PC-9 (cell line): Measurements from ENCODE around the gene ZNF506. TPM values are rescaled to one million over a fixed set of nuclear protein-coding genes. Genes with fewer than 3 reads are reported as not detected.

Experiments used
- BruUV-seq: library from RNA; stranded (reverse); fragments of 400-500 nt; replicated peaks from 2 replicates; lab custom pipeline; 2021; lab: Mats Ljungman, UMichigan
- CTCF ChIA-PET: fragments of 300-600 bp; sonication (Branson Sonifier 250); formaldehyde crosslinking; loops from one replicate; lab custom pipeline; 2022; ENCODE audit warnings: antibody characterized with exemption; lab: Charles Lee
- POLR2A ChIA-PET: fragments of 300-600 bp; sonication (Branson Sonifier 250); formaldehyde crosslinking; loops from one replicate; lab custom pipeline; 2022; ENCODE audit warnings: antibody characterized with exemption; ENCODE audit not compliant: unreplicated experiment; lab: Charles Lee
- DNase-seq, 2 experiments: peaks; one replicate each; pipeline versions ENCODE4 v3.0.0 to v3.0.0-alpha.2; 2015 to 2022; ENCODE audit warnings: mixed read lengths in 1 of 2
- H2AFZ ChIP-seq: fragments of 200-600 bp; sonication (generic); 2 replicates; pipeline ENCODE4 v1.8.1; 2017; ENCODE audit warnings: antibody characterized with exemption
- H3F3A ChIP-seq: fragments of 200-600 bp; sonication (generic); 2 replicates; pipeline ENCODE4 v1.8.1; 2017; ENCODE audit warnings: antibody characterized with exemption, mild to moderate bottlenecking, low read depth; ENCODE audit not compliant: insufficient read depth
- H3K27ac ChIP-seq: fragments of 200-600 bp; sonication (generic); 2 replicates; pipeline ENCODE4 v1.6.1; 2016; ENCODE audit warnings: mixed run types
- H3K27me3 ChIP-seq: fragments of 200-600 bp; sonication (generic); 2 replicates; pipeline ENCODE4 v1.6.1; 2016; ENCODE audit warnings: low read depth, mixed run types; ENCODE audit not compliant: insufficient read depth
- H3K36me3 ChIP-seq: fragments of 200-600 bp; sonication (generic); 2 replicates; pipeline ENCODE4 v1.6.1; 2016; ENCODE audit warnings: low read depth, mixed run types
- H3K4me1 ChIP-seq: fragments of 200-600 bp; sonication (generic); replicated peaks from 2 replicates; pipeline ENCODE4 v1.6.1; 2016; ENCODE audit warnings: mixed run types; ENCODE audit not compliant: insufficient read depth
- H3K4me2 ChIP-seq: fragments of 200-600 bp; sonication (generic); 2 replicates; pipeline ENCODE4 v1.6.1; 2017; ENCODE audit warnings: mixed run types
- H3K4me3 ChIP-seq: fragments of 200-600 bp; sonication (generic); 2 replicates; pipeline ENCODE4 v1.6.1; 2016; ENCODE audit warnings: mixed run types
- H3K79me2 ChIP-seq: fragments of 200-600 bp; sonication (generic); 2 replicates; pipeline ENCODE4 v1.6.1; 2017; ENCODE audit warnings: low read depth, mixed run types
- H3K9me2 ChIP-seq: fragments of 200-600 bp; sonication (generic); 2 replicates; pipeline ENCODE4 v1.8.1; 2017; ENCODE audit warnings: mild to moderate bottlenecking; ENCODE audit not compliant: insufficient read depth
- H3K9me3 ChIP-seq: fragments of 200-600 bp; sonication (generic); 2 replicates; pipeline ENCODE4 v1.8.1; 2016; ENCODE audit warnings: low read depth; ENCODE audit not compliant: insufficient read depth
- H4K20me1 ChIP-seq: fragments of 200-600 bp; sonication (generic); 2 replicates; pipeline ENCODE4 v1.8.1; 2017; ENCODE audit not compliant: insufficient read depth
- CTCF ChIP-seq: fragments of 200-600 bp; sonication (generic); conservative IDR thresholded peaks from 2 replicates; pipeline ENCODE4 v1.6.1; 2017; ENCODE audit warnings: mixed run types, antibody characterized with exemption, mild to moderate bottlenecking, moderate library complexity
- EZH2 ChIP-seq: fragments of 200-600 bp; sonication (generic); IDR thresholded peaks from 2 replicates; pipeline ENCODE4 v1.8.0; 2017; ENCODE audit warnings: antibody characterized with exemption, low read depth
- intact Hi-C: fragments of 100-400 bp; cut with micrococcal nuclease; formaldehyde crosslinking; loops from one replicate; pipeline ENCODE4 v1.10.0; 2022; ENCODE audit not compliant: unreplicated experiment
- total RNA-seq: library from RNA; stranded (reverse); gene quantifications from 2 replicates; pipeline ENCODE4 v1.2.3, GENCODE V29; 2021

Gene ZNF506
- total RNA-seq, 1 experiment from 2014 or later = 12.6 TPM

GRCh38 chr19:19748249-19748938, 73.2 kb downstream of the ZNF506 start:
- no peak overlapping the region for H2AFZ ChIP-seq
- H3K79me2 ChIP-seq = no peaks in the 10 kb centered on the region
- BruUV-seq = no TSS peak
- POLR2A ChIA-PET = no interaction called here
- TF ChIP-seq CTCF = no peak
- peaks cover 50% of the 10 kb centered on the region for H3K27me3 ChIP-seq
- no peaks in the 10 kb centered on the region for H3F3A ChIP-seq
- no peaks in the 10 kb centered on the region for H3K4me1 ChIP-seq
- no peaks in the 10 kb centered on the region for H3K9me3 ChIP-seq
- no peaks in the 10 kb centered on the region for H3K36me3 ChIP-seq
- no peaks in the 10 kb centered on the region for H4K20me1 ChIP-seq
- DNase-seq = no peak
- H3K27ac ChIP-seq = no peak overlapping the region
- intact Hi-C loops = no loop called here
- H3K9me2 ChIP-seq = no peaks in the 10 kb centered on the region
- no peak overlapping the region for H3K4me3 ChIP-seq
- CTCF ChIA-PET = no interaction called here
- H3K4me2 ChIP-seq = no peak overlapping the region

GRCh38 chr19:19747357-19748220, 74.0 kb downstream of the ZNF506 start:
- POLR2A ChIA-PET = no interaction called here
- Histone ChIP-seq H3K4me2 (no peak overlapping the region), H3K4me1 (no peaks in the 10 kb centered on the region), H4K20me1 (no peaks in the 10 kb centered on the region), H3K27me3 (peaks cover 50% of the 10 kb centered on the region), H3K9me3 (no peaks in the 10 kb centered on the region), H3K27ac (no peak overlapping the region), H3K79me2 (no peaks in the 10 kb centered on the region), H3K9me2 (no peaks in the 10 kb centered on the region), H2AFZ (no peak overlapping the region), H3K4me3 (no peak overlapping the region), H3F3A (no peaks in the 10 kb centered on the region), H3K36me3 (no peaks in the 10 kb centered on the region)
- no peak for DNase-seq
- no TSS peak for BruUV-seq
- no peak for TF ChIP-seq CTCF
- no peak for TF ChIP-seq EZH2
- CTCF ChIA-PET = no interaction called here
- intact Hi-C loops = no loop called here

- H3K27ac ChIP-seq = no peak overlapping the region
- no peak for TF ChIP-seq CTCF
- no peak for TF ChIP-seq EZH2
- H3K4me1 ChIP-seq = no peaks in the 10 kb centered on the region
- H3K36me3 ChIP-seq = no peaks in the 10 kb centered on the region
- DNase-seq = no peak
- no peaks in the 10 kb centered on the region for H3K9me2 ChIP-seq
- no TSS peak for BruUV-seq
- intact Hi-C loops = no loop called here
- no peak overlapping the region for H2AFZ ChIP-seq
- H3K9me3 ChIP-seq = no peaks in the 10 kb centered on the region
- POLR2A ChIA-PET = no interaction called here
- CTCF ChIA-PET = no interaction called here
- H3K4me2 ChIP-seq = no peak overlapping the region
- H3K27me3 ChIP-seq = peaks cover 50% of the 10 kb centered on the region
- H3K79me2 ChIP-seq = no peaks in the 10 kb centered on the region
- H3F3A ChIP-seq = no peaks in the 10 kb centered on the region
- H4K20me1 ChIP-seq = no peaks in the 10 kb centered on the region
- H3K4me3 ChIP-seq = no peak overlapping the region
Measured at GRCh38 chr19:19746286-19747213, 75.0 kb downstream of the ZNF506 start.
